ENCODE results near the gene NR3C1.

Gene NR3C1

GRCh38 chr5:143425835-143426234, 22.3 kb upstream of the NR3C1 start:
- DNase-seq = no peak

DNA sequence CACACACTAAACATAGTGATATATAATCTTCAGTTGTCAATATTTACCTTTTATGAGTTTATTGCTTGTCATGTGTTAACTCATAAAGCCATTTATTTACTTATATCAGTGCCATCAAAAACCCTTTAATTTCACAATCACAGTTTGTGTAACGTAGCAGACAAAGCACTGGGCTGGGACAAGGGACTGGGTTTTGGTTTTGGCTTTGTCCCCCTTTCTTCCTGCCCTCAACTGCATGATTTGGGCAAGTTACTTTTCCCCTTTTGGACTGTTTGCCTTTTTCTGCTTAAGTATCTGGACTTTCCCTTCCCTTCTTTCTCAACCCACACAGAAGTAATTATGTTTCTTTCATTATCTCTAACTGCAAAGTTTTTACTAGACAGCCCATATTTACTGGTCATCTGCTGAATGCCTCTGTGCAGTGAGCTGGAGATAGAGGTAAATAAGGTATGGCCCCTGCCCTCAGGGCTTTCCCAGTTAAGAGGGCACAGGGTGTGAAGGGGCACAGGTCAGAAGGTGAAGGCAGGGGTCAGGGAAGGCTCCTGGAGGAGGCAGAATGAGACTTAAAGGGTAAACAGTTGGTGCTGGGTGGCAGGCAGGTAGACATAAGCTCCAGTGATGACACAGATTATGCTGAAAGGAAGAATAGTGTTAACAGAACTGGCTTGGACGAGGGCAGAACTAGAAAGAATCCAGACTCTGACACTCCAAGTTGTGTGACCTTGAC, 14.8 kb upstream of the NR3C1 start:
- DNase-seq = no peak

DNA sequence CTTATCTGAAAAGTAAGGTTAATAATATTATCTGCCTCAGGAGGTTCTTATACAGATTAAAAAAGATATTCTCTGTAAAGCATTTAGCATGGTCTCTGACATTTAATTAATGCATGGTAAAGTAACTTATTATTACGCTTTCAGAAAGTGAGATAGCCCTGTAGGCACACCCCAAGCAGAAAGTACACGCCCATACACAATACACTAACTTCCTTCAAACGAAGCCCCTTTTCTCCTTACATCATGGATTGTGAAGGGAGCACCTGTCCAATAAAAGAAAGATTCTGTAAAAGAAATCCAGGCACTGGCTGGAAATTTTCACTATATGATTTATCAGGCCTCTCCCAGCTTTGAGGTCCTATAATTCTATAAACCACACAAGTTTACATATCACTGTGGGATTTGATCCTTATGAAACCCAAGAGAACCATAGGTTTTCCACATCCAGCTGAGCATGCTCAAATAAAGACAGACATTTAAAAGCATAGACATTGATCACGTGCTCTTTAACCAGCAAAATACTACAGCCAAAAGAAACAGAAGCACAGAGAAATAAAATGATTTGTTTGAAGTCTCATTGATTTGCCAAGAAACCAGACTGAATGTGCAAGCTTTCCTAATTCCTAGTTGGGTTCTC, 14.1 kb upstream of the NR3C1 start:
- DNase-seq = no peak

- DNase-seq = no peak
Observed at GRCh38 chr5:143416411-143416810, 12.9 kb upstream of the NR3C1 start.

- DNase-seq = no peak
Observed at GRCh38 chr5:143413958-143414669, 10.6 kb upstream of the NR3C1 start.

DNA sequence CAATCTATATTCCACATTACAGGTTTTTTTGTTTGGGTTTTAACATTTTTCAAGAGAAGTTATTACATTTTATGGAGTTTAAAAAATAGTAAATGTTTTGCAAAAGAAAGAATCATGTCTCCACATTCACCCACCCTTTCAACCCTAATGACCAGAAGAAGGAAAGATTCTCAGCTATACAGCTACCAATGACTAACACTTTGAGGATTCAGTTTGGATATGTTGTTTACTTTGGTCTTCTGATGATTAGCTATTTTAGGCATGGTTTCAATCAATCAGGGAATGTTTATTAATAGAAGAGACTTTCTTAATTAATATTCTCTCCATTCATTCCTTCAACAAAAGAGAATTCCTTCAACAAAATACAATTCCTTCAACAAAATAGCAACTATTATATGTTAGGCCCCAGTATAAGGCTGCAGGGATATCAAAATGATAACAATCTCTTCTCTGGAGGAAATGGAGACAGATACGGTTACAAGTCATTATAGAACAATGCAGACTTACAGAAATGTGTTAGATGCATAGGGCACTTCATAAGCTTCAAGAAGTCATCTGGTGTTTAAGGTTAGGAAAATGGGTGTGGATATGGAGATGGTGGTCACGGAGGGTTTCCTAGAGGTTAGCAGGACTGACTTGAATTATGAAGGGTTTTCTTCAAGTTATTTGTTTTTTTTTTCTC, 9.3 kb upstream of the NR3C1 start:
- DNase-seq = no peak

DNA sequence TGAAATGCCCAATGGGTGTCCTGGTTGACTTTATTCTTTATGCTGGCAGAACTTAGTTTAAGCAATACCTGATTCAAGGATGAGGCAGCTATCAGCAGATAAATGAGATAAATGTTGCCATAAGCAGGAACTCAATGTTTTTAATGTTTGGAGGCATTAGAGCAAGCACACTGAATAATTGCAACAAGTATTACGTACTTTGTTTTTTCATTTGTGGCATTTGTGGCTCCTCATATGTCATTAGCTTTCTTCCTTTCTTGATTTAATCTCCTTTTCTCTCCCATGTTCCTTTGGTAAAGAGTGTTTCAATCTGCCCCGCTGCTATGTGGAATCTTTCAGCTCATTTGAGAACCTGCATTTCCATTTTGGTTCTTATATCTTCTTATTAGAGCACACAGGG, 6.4 kb upstream of the NR3C1 start:
- no peak for DNase-seq

DNA sequence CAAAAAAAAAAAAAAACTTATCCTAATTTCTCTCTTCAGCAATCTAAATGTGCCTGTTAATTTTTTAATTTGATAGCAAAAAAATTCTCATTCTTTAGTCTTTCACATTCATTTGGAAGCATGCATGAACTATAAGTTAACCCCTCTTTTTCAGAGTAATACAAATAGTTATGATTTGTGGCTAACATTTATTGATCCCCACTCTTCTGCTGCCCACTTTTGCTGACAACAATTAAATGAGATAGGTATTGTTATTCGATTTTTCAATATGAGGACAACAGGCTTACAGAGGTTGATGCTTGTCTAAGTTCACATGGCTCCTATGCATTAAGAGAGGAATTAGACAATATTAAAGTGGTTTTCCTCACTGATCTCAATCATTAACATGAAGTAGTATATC, 2.9 kb upstream of the NR3C1 start:
- DNase-seq = no peak

- DNase-seq = no peak
Observed at GRCh38 chr5:143405849-143406098, 2.3 kb upstream of the NR3C1 start.

- DNase-seq = peak; percentile 76
Observed at GRCh38 chr5:143405063-143405848, 1.8 kb upstream of the NR3C1 start.

- peak; percentile 82 for DNase-seq
Observed at GRCh38 chr5:143404416-143405062, 1.1 kb upstream of the NR3C1 start.

GRCh38 chr5:143403334-143403592, 223 bp downstream of the NR3C1 start:
- DNase-seq = no peak

GRCh38 chr5:143402553-143403333, 743 bp downstream of the NR3C1 start:
- peak; percentile 56 for DNase-seq

GRCh38 chr5:143402017-143402552, 1.4 kb downstream of the NR3C1 start:
- DNase-seq = peak; percentile 40

DNA sequence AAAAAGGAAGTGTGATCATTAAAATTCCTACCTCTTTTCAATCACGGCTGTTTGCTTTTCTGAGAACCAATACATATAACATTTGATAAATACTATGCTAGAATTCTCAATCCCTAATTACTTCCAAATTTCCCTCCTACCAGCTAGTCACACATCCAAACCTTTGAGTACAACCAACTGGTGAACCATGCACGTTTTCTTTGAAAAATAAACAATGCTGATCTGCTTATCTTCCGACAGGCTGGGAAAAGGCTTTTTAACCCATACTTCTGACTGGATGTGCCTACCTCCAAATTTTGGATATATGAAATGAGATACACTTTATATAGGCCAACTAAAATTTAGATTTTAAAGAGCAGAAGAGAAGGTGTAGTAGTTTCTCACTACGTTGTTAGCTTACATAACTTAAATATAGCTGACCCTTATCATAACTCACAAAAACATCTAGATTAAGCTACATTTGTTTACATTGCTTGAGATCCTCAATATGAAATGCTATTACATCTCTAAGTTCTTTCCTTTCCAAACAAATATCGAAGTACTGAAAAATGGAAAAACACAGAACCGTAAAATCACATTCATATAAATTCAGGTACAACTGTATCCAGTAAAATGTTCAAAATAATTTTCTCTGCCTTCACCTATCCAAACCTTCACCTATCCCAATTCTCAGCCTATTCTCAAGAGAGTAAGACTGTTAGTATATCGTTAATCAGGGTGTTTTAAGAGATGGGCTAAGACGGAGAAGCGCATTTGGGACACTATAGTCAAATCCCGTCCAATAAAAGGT, 2.1 kb downstream of the NR3C1 start:
- DNase-seq = no peak

DNA sequence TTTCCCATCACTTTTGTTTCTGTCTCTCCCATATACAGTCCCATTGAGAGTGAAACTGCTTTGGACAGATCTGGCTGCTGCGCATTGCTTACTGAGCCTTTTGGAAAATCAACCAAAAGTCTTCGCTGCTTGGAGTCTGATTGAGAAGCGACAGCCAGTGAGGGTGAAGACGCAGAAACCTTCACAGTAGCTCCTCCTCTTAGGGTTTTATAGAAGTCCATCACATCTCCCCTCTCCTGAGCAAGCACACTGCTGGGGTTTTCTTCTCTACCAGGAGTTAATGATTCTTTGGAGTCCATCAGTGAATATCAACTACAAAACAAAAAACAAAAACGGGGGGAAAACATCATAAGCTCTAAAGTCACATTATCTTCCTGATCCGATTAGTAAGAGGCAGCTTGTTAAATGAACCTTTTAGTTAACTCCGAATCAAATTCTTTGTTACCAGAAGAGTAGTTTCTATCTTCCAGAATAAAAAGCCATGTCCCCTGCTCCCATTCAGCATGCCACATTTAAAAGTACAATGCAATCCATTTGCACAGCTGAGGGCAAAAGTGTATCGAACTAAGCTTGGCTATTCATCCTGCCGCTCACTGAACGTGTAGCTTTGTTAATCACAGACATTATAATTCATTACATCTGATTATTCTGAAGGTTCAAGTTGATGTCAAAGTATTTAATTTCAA, 2.8 kb downstream of the NR3C1 start:
- peak; percentile 53 for DNase-seq

DNA sequence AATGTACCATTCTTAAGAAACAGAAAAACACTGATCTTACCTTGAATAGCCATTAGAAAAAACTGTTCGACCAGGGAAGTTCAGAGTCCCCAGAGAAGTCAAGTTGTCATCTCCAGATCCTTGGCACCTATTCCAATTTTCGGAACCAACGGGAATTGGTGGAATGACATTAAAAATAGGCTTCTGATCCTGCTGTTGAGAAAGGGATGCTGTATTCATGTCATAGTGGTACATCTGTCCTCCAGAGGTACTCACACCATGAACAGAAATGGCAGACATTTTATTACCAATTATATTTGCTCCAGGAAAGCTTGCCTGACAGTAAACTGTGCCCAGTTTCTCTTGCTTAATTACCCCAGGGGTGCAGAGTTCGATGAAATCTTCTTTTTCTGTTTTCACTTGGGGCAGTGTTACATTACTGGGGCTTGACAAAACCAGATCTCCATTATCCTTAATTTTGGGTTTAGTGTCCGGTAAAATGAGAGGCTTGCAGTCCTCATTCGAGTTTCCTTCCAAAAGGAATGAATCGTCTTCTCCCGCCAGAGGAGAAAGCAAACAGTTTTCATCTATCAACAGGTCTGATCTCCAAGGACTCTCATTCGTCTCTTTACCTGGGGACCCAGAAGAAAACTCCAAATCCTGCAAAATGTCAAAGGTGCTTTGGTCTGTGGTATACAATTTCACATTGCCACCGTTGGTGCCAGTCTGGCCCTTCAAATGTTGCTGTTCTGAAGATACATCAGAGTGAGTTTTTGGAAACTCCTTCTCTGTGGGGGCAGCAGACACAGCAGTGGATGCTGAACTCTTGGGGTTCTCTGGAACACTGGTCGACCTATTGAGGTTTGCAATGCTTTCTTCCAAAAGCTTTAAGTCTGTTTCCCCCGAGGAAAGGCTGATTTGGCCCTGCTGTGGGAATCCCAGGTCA, 3.6 kb downstream of the NR3C1 start:
- DNase-seq = no peak

- peak; percentile 51 for DNase-seq
Observed at GRCh38 chr5:143398451-143399237, 4.8 kb downstream of the NR3C1 start.

All from HCEC 1CT (cell line).